ENCODE results near the gene JARID2.
A peak's percentile ranks its signal among the peaks of the same experiment; 100 is the strongest.

The JARID2 gene

GRCh38 chr6:15487262-15487661 lies 241.4 kb downstream of the JARID2 start:
- Histone ChIP-seq H3K36me3 (ENCODE audit: control insufficient read depth, insufficient read depth, low read length) (peaks cover 12% of the 10 kb centered on the region), H3K27ac (ENCODE audit: insufficient read depth, low read length, poor library complexity, severe bottlenecking) (no peak overlapping the region), H3K9me3 (ENCODE audit: control insufficient read depth, low read length) (no peaks in the 10 kb centered on the region), H3K4me1 (ENCODE audit: control insufficient read depth, insufficient read depth, low read length, poor library complexity, severe bottlenecking) (no peaks in the 10 kb centered on the region), H3K4me3 (ENCODE audit: insufficient read depth, low read depth, low read length, poor library complexity, severe bottlenecking) (no peak overlapping the region), H3K27me3 (replicated peaks; ENCODE audit: control insufficient read depth, insufficient read depth, low read length, poor library complexity, severe bottlenecking) (no peaks in the 10 kb centered on the region)
- DNase-seq: no peak

GRCh38 chr6:15489261-15489962 lies 243.5 kb downstream of the JARID2 start:
- Histone ChIP-seq H3K27me3 (replicated peaks; ENCODE audit: control insufficient read depth, insufficient read depth, low read length, poor library complexity, severe bottlenecking) (no peaks in the 10 kb centered on the region), H3K27ac (ENCODE audit: insufficient read depth, low read length, poor library complexity, severe bottlenecking) (no peak overlapping the region), H3K4me1 (ENCODE audit: control insufficient read depth, insufficient read depth, low read length, poor library complexity, severe bottlenecking) (no peaks in the 10 kb centered on the region), H3K9me3 (ENCODE audit: control insufficient read depth, low read length) (no peaks in the 10 kb centered on the region), H3K4me3 (ENCODE audit: insufficient read depth, low read depth, low read length, poor library complexity, severe bottlenecking) (no peak overlapping the region), H3K36me3 (ENCODE audit: control insufficient read depth, insufficient read depth, low read length) (peaks cover 12% of the 10 kb centered on the region)
- DNase-seq: no peak

GRCh38 chr6:15490242-15491100 lies 244.6 kb downstream of the JARID2 start:
- Histone ChIP-seq H3K27me3 (replicated peaks; ENCODE audit: control insufficient read depth, insufficient read depth, low read length, poor library complexity, severe bottlenecking) (no peaks in the 10 kb centered on the region), H3K27ac (ENCODE audit: insufficient read depth, low read length, poor library complexity, severe bottlenecking) (no peak overlapping the region), H3K4me3 (ENCODE audit: insufficient read depth, low read depth, low read length, poor library complexity, severe bottlenecking) (no peak overlapping the region), H3K4me1 (ENCODE audit: control insufficient read depth, insufficient read depth, low read length, poor library complexity, severe bottlenecking) (no peaks in the 10 kb centered on the region), H3K9me3 (ENCODE audit: control insufficient read depth, low read length) (no peaks in the 10 kb centered on the region), H3K36me3 (ENCODE audit: control insufficient read depth, insufficient read depth, low read length) (peaks cover 16% of the 10 kb centered on the region)
- DNase-seq: no peak

- Histone ChIP-seq H3K9me3 (ENCODE audit: control insufficient read depth, low read length) (no peaks in the 10 kb centered on the region), H3K27me3 (replicated peaks; ENCODE audit: control insufficient read depth, insufficient read depth, low read length, poor library complexity, severe bottlenecking) (no peaks in the 10 kb centered on the region), H3K36me3 (ENCODE audit: control insufficient read depth, insufficient read depth, low read length) (peaks cover 25% of the 10 kb centered on the region), H3K27ac (ENCODE audit: insufficient read depth, low read length, poor library complexity, severe bottlenecking) (no peak overlapping the region), H3K4me1 (ENCODE audit: control insufficient read depth, insufficient read depth, low read length, poor library complexity, severe bottlenecking) (no peaks in the 10 kb centered on the region), H3K4me3 (ENCODE audit: insufficient read depth, low read depth, low read length, poor library complexity, severe bottlenecking) (no peak overlapping the region)
- peak in 2 of 3 donors; percentile 24 to 33 for DNase-seq
Observed at GRCh38 chr6:15491255-15491985, 245.6 kb downstream of the JARID2 start.

- no peak overlapping the region for H3K4me3 ChIP-seq (ENCODE audit: insufficient read depth, low read depth, low read length, poor library complexity, severe bottlenecking)
- H3K27me3 ChIP-seq (replicated peaks; ENCODE audit: control insufficient read depth, insufficient read depth, low read length, poor library complexity, severe bottlenecking): no peaks in the 10 kb centered on the region
- H3K9me3 ChIP-seq (ENCODE audit: control insufficient read depth, low read length): no peaks in the 10 kb centered on the region
- H3K27ac ChIP-seq (ENCODE audit: insufficient read depth, low read length, poor library complexity, severe bottlenecking): no peak overlapping the region
- no peaks in the 10 kb centered on the region for H3K4me1 ChIP-seq (ENCODE audit: control insufficient read depth, insufficient read depth, low read length, poor library complexity, severe bottlenecking)
- no peak for DNase-seq
- H3K36me3 ChIP-seq (ENCODE audit: control insufficient read depth, insufficient read depth, low read length): peaks cover 30% of the 10 kb centered on the region
Observed at GRCh38 chr6:15491986-15492269, 246.1 kb downstream of the JARID2 start.

- Histone ChIP-seq H3K27me3 (replicated peaks; ENCODE audit: control insufficient read depth, insufficient read depth, low read length, poor library complexity, severe bottlenecking) (no peaks in the 10 kb centered on the region), H3K36me3 (ENCODE audit: control insufficient read depth, insufficient read depth, low read length) (peaks cover 25% of the 10 kb centered on the region), H3K4me1 (ENCODE audit: control insufficient read depth, insufficient read depth, low read length, poor library complexity, severe bottlenecking) (no peaks in the 10 kb centered on the region), H3K27ac (ENCODE audit: insufficient read depth, low read length, poor library complexity, severe bottlenecking) (no peak overlapping the region), H3K4me3 (ENCODE audit: insufficient read depth, low read depth, low read length, poor library complexity, severe bottlenecking) (no peak overlapping the region), H3K9me3 (ENCODE audit: control insufficient read depth, low read length) (no peaks in the 10 kb centered on the region)
- no peak for DNase-seq
Observed at GRCh38 chr6:15493437-15494168, 247.7 kb downstream of the JARID2 start.

- peaks cover 25% of the 10 kb centered on the region for H3K36me3 ChIP-seq (ENCODE audit: control insufficient read depth, insufficient read depth, low read length)
- DNase-seq: no peak
Observed at GRCh38 chr6:15495375-15495901, 249.6 kb downstream of the JARID2 start.

GRCh38 chr6:15496345-15497131 lies 250.7 kb downstream of the JARID2 start:
- peaks cover 36% of the 10 kb centered on the region for H3K36me3 ChIP-seq (ENCODE audit: control insufficient read depth, insufficient read depth, low read length)
- H3K4me3 ChIP-seq (ENCODE audit: insufficient read depth, low read depth, low read length, poor library complexity, severe bottlenecking): no peak overlapping the region
- no peaks in the 10 kb centered on the region for H3K27me3 ChIP-seq (replicated peaks; ENCODE audit: control insufficient read depth, insufficient read depth, low read length, poor library complexity, severe bottlenecking)
- H3K9me3 ChIP-seq (ENCODE audit: control insufficient read depth, low read length): no peaks in the 10 kb centered on the region
- H3K4me1 ChIP-seq (ENCODE audit: control insufficient read depth, insufficient read depth, low read length, poor library complexity, severe bottlenecking): no peaks in the 10 kb centered on the region
- H3K27ac ChIP-seq (ENCODE audit: insufficient read depth, low read length, poor library complexity, severe bottlenecking): no peak overlapping the region
- DNase-seq: no peak

More at GRCh38 chr6:15495375-15495901, 249.6 kb downstream of the JARID2 start:
- H3K4me3 ChIP-seq (ENCODE audit: insufficient read depth, low read depth, low read length, poor library complexity, severe bottlenecking): no peak overlapping the region
- no peak overlapping the region for H3K27ac ChIP-seq (ENCODE audit: insufficient read depth, low read length, poor library complexity, severe bottlenecking)
- no peaks in the 10 kb centered on the region for H3K27me3 ChIP-seq (replicated peaks; ENCODE audit: control insufficient read depth, insufficient read depth, low read length, poor library complexity, severe bottlenecking)
- no peaks in the 10 kb centered on the region for H3K9me3 ChIP-seq (ENCODE audit: control insufficient read depth, low read length)
- no peaks in the 10 kb centered on the region for H3K4me1 ChIP-seq (ENCODE audit: control insufficient read depth, insufficient read depth, low read length, poor library complexity, severe bottlenecking)

- Histone ChIP-seq H3K27ac (ENCODE audit: insufficient read depth, low read length, poor library complexity, severe bottlenecking) (no peak overlapping the region), H3K9me3 (ENCODE audit: control insufficient read depth, low read length) (no peaks in the 10 kb centered on the region), H3K36me3 (ENCODE audit: control insufficient read depth, insufficient read depth, low read length) (peaks cover 55% of the 10 kb centered on the region), H3K4me3 (ENCODE audit: insufficient read depth, low read depth, low read length, poor library complexity, severe bottlenecking) (no peak overlapping the region), H3K4me1 (ENCODE audit: control insufficient read depth, insufficient read depth, low read length, poor library complexity, severe bottlenecking) (no peaks in the 10 kb centered on the region), H3K27me3 (replicated peaks; ENCODE audit: control insufficient read depth, insufficient read depth, low read length, poor library complexity, severe bottlenecking) (no peaks in the 10 kb centered on the region)
- DNase-seq: no peak
Observed at GRCh38 chr6:15498640-15499039, 252.8 kb downstream of the JARID2 start.

Measured in effector memory CD4-positive, alpha-beta T cell (primary cell).